K562 (cell line): ENCODE results near the gene ZNF628. TPM values are rescaled to one million over a fixed set of nuclear protein-coding genes. Genes with fewer than 3 reads are reported as not detected.

ENCODE experiments used
- BACH1 ChIP-seq: fragments of 200-800 bp; sonication (Bioruptor generic); IDR thresholded peaks from 2 replicates; pipeline ENCODE4 v1.6.1; 2016; ENCODE audit warnings: missing genetic modification characterization, missing compliant biosample characterization
- KAT2B ChIP-seq: IDR thresholded peaks from one replicate; pipeline ENCODE4 v1.6.1; 2012; ENCODE audit warnings: low read depth, mild to moderate bottlenecking, control low read depth, inconsistent platforms, low read length, moderate library complexity
- MCM3 ChIP-seq: fragments of 450-650 bp; IDR thresholded peaks from 2 replicates; pipeline ENCODE4 v1.6.1; 2016
- MGA ChIP-seq: fragments of 450-650 bp; IDR thresholded peaks from 2 replicates; pipeline ENCODE4 v1.6.1; 2016; ENCODE audit warnings: mild to moderate bottlenecking, moderate library complexity
- SRSF9 ChIP-seq: fragments of 200-400 bp; formaldehyde crosslinking; IDR thresholded peaks from 2 replicates; pipeline ENCODE4 v1.6.1; 2017; ENCODE audit warnings: low read depth, low read length, borderline replicate concordance
- USF1 ChIP-seq: sonication (generic); formaldehyde crosslinking; IDR thresholded peaks from 2 replicates; pipeline ENCODE4 v1.9.0; 2022; ENCODE audit warnings: mild to moderate bottlenecking, missing genetic modification reagents
- VEZF1 ChIP-seq: fragments of 200-800 bp; sonication (Bioruptor generic); IDR thresholded peaks from 2 replicates; pipeline ENCODE4 v1.6.1; 2017; ENCODE audit warnings: missing genetic modification characterization, missing compliant biosample characterization
- ZC3H4 ChIP-seq: sonication (generic); formaldehyde crosslinking; IDR thresholded peaks from 2 replicates; pipeline ENCODE4 v1.9.0; 2021; ENCODE audit warnings: missing genetic modification reagents, borderline replicate concordance
- polyA plus RNA-seq, 8 experiments: library from polyadenylated mRNA; depleted of rRNA in 4 of 8; stranded (reverse) in 5 of 8; unstranded in 3 of 8; fragments of >200 nt; fragmentation: Nextera tagmentation in 2 of 8; fragmentation: Illumina TruSeq in 1 of 8; extraction: Ambion mirVana in 2 of 8; extraction: Trizol in 1 of 8; gene quantifications; 2 replicates each; pipeline versions ENCODE4 v1.2.1 to v1.2.3, GENCODE V29; 2011 to 2014; ENCODE audit warnings: inconsistent platforms in 1 of 8, missing spikeins in 1 of 8
- total RNA-seq, 7 experiments: library from RNA; depleted of rRNA in 6 of 7; stranded (reverse); fragments of >200 nt in 6 of 7; fragmentation: Illumina TruSeq in 2 of 7; extraction: Trizol in 2 of 7; gene quantifications; 2 replicates each; pipeline versions ENCODE4 v1.2.1 to v1.2.3, GENCODE V29; 2011 to 2021; ENCODE audit warnings: low replicate concordance in 1 of 7
- TF ChIP-seq, protein P1 (sequence below): fragments of 450-650 bp; formaldehyde crosslinking; IDR thresholded peaks from 2 replicates; pipeline ENCODE4 v1.4.0; 2022; ENCODE audit warnings: mild to moderate bottlenecking, moderate library complexity

Gene ZNF628
- total and polyA plus RNA-seq, 9 of the 15 experiments (the other 6 are each of a cell fraction or from before 2014, with no cell fraction given) = 0.13 to 13.6 (median 2.2) TPM; not detected in 3

GRCh38 chr19:55526216-55527196 lies 50.1 kb downstream of the ZNF628 start (continued):
- TF ChIP-seq BACH1 (tag) (no peak), KAT2B (no peak), MCM3 (no peak), MGA (peak; percentile 52), USF1 (CRISPR knock-in tag) (peak; percentile 65), SRSF9 (no peak), VEZF1 (CRISPR knock-in tag) (peak; percentile 5; the same call in 1 of the 2 replicates), ZC3H4 (peak; percentile 67; the same call in 1 of the 2 replicates)
- TF ChIP-seq, protein P1, sequence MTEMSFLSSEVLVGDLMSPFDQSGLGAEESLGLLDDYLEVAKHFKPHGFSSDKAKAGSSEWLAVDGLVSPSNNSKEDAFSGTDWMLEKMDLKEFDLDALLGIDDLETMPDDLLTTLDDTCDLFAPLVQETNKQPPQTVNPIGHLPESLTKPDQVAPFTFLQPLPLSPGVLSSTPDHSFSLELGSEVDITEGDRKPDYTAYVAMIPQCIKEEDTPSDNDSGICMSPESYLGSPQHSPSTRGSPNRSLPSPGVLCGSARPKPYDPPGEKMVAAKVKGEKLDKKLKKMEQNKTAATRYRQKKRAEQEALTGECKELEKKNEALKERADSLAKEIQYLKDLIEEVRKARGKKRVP (CRISPR knock-in tag) = no peak
